WTC11 (cell line): ENCODE results near the gene GADL1. TPM values are rescaled to one million over a fixed set of nuclear protein-coding genes. Genes with fewer than 3 reads are reported as not detected.

Experiments used
- ATAC-seq: fragments of 200-7000 bp; cut with Tn5 transposase; 2 replicates; pipeline ENCODE4 v1.10.0; 2021; ENCODE audit warnings: mild to moderate bottlenecking, moderate library complexity
- CTCF ChIA-PET: fragments of 300-600 bp; sonication (Branson Sonifier 250); formaldehyde crosslinking; loops from one replicate; lab custom pipeline; 2021; ENCODE audit warnings: antibody characterized with exemption; lab: Charles Lee
- POLR2A ChIA-PET: fragments of 350-600 bp; sonication (Branson Sonifier 250); formaldehyde crosslinking; loops from one replicate; lab custom pipeline; 2021; ENCODE audit warnings: antibody characterized with exemption; lab: Charles Lee
- DNase-seq: peaks from one replicate; pipeline ENCODE4 v3.0.0; 2021; ENCODE audit warnings: low spot score
- H3K27ac Mint-ChIP-seq: 2 replicates; pipeline ENCODE4 v1.8.0; 2021; ENCODE audit warnings: mixed read lengths
- H3K27me3 Mint-ChIP-seq: 2 replicates; pipeline ENCODE4 v1.8.0; 2021; ENCODE audit warnings: low read depth, mild to moderate bottlenecking, moderate library complexity, mixed read lengths
- H3K36me3 Mint-ChIP-seq: 2 replicates; pipeline ENCODE4 v1.8.0; 2021; ENCODE audit warnings: mixed read lengths
- H3K4me1 Mint-ChIP-seq: 2 replicates; pipeline ENCODE4 v1.8.0; 2022; ENCODE audit warnings: mixed read lengths
- H3K4me3 Mint-ChIP-seq: 2 replicates; pipeline ENCODE4 v1.8.0; 2021; ENCODE audit warnings: mild to moderate bottlenecking, moderate library complexity, mixed read lengths
- H3K9me3 Mint-ChIP-seq: 2 replicates; pipeline ENCODE4 v1.8.0; 2021; ENCODE audit warnings: mixed read lengths
- ATF2 ChIP-seq: sonication (generic); formaldehyde crosslinking; IDR thresholded peaks from 2 replicates; pipeline ENCODE4 v1.8.1; 2022; ENCODE audit warnings: low read depth, missing genetic modification reagents, borderline replicate concordance
- ERG ChIP-seq: fragments of 250-450 bp; sonication (Bioruptor Pico); IDR thresholded peaks from 2 replicates; pipeline ENCODE4 v1.8.0; 2021; ENCODE audit warnings: mild to moderate bottlenecking
- FOXP1 ChIP-seq: sonication (generic); formaldehyde crosslinking; IDR thresholded peaks from 2 replicates; pipeline ENCODE4 v1.8.0; 2022; ENCODE audit warnings: missing genetic modification reagents, mild to moderate bottlenecking, moderate library complexity, borderline replicate concordance
- FOXP4 ChIP-seq: sonication (generic); formaldehyde crosslinking; IDR thresholded peaks from 2 replicates; pipeline ENCODE4 v1.8.0; 2022; ENCODE audit warnings: mild to moderate bottlenecking, missing genetic modification reagents
- IRF1 ChIP-seq: sonication (generic); formaldehyde crosslinking; IDR thresholded peaks from 2 replicates; pipeline ENCODE4 v1.8.0; 2023; ENCODE audit warnings: missing genetic modification reagents
- MXD4 ChIP-seq: fragments of 250-450 bp; sonication (Bioruptor Pico); IDR thresholded peaks from 2 replicates; pipeline ENCODE4 v1.8.0; 2021; ENCODE audit warnings: mild to moderate bottlenecking, moderate library complexity, borderline replicate concordance
- NFATC4 ChIP-seq: fragments of 250-450 bp; sonication (Bioruptor Pico); IDR thresholded peaks from 2 replicates; pipeline ENCODE4 v1.9.0; 2021; ENCODE audit warnings: mild to moderate bottlenecking
- NR3C1 ChIP-seq: sonication (generic); formaldehyde crosslinking; conservative IDR thresholded peaks from 2 replicates; pipeline ENCODE4 v1.8.1; 2023; ENCODE audit warnings: low read depth, mild to moderate bottlenecking, missing genetic modification reagents
- OVOL2 ChIP-seq: fragments of 250-450 bp; sonication (Bioruptor Pico); IDR thresholded peaks from 2 replicates; pipeline ENCODE4 v1.9.0; 2021; ENCODE audit warnings: mild to moderate bottlenecking, borderline replicate concordance
- PRRX2 ChIP-seq: fragments of 250-450 bp; sonication (Bioruptor Pico); IDR thresholded peaks from 2 replicates; pipeline ENCODE4 v1.8.0; 2021; ENCODE audit warnings: mild to moderate bottlenecking
- RELA ChIP-seq: sonication (generic); formaldehyde crosslinking; IDR thresholded peaks from 2 replicates; pipeline ENCODE4 v1.8.1; 2022; ENCODE audit warnings: missing genetic modification reagents, mild to moderate bottlenecking, borderline replicate concordance
- SOX15 ChIP-seq: fragments of 250-450 bp; sonication (Bioruptor Pico); IDR thresholded peaks from 2 replicates; pipeline ENCODE4 v1.9.0; 2021; ENCODE audit warnings: mild to moderate bottlenecking
- ZNF138 ChIP-seq: sonication (generic); formaldehyde crosslinking; conservative IDR thresholded peaks from 2 replicates; pipeline ENCODE4 v1.8.1; 2022; ENCODE audit warnings: mild to moderate bottlenecking, moderate library complexity, missing genetic modification reagents
- ZNF281 ChIP-seq: sonication (generic); formaldehyde crosslinking; IDR thresholded peaks from 2 replicates; pipeline ENCODE4 v1.8.0; 2023; ENCODE audit warnings: mild to moderate bottlenecking, missing genetic modification reagents
- ZNF671 ChIP-seq: fragments of 250-450 bp; sonication (Bioruptor Pico); IDR thresholded peaks from 2 replicates; pipeline ENCODE4 v1.8.0; 2021; ENCODE audit warnings: mild to moderate bottlenecking
- total RNA-seq: library from RNA; stranded (reverse); gene quantifications from 3 replicates; pipeline ENCODE4 v1.2.3, GENCODE V29; 2021

GADL1 gene
- total RNA-seq, 1 experiment from 2014 or later = 0.15 TPM

- TF ChIP-seq ZNF281 (CRISPR knock-in tag) = no peak
- no peak for TF ChIP-seq SOX15
- TF ChIP-seq ZNF671 = no peak
- TF ChIP-seq ERG (CRISPR knock-in tag) = no peak
- no peak for TF ChIP-seq ZNF138 (CRISPR knock-in tag)
- no peak for TF ChIP-seq IRF1 (CRISPR knock-in tag)
- TF ChIP-seq PRRX2 (CRISPR knock-in tag) = no peak
- no peak for TF ChIP-seq FOXP4
- TF ChIP-seq OVOL2 (CRISPR knock-in tag) = no peak
- TF ChIP-seq, all 79 proteins: peak for 0
Measured at GRCh38 chr3:30694668-30695067, 199.8 kb downstream of the GADL1 start (continued).

GRCh38 chr3:30694148-30694547 is 200.3 kb downstream of the GADL1 start:
- ATAC-seq (no peak), DNase-seq (no peak)
- ChIA-PET POLR2A (interaction anchor here (0.7 to 1.6 kb wide), 2 partner anchors 23 to 435 kb away, joined by 3 to 7 read pairs; no protein-coding TSS in a partner anchor), CTCF (interaction anchor here (1.0 to 4.9 kb wide), 13 partner anchors 13 to 559 kb away, joined by 3 to 18 read pairs (median 5); no protein-coding TSS in a partner anchor)
- no peak for TF ChIP-seq ERG (CRISPR knock-in tag)
- TF ChIP-seq MXD4 (CRISPR knock-in tag) = no peak
- TF ChIP-seq NR3C1 (CRISPR knock-in tag) = no peak
- TF ChIP-seq ATF2 = no peak
- no peak for TF ChIP-seq RELA (CRISPR knock-in tag)
- no peak for TF ChIP-seq NFATC4 (CRISPR knock-in tag)
- no peak for TF ChIP-seq FOXP1 (CRISPR knock-in tag)
- TF ChIP-seq ZNF671 = no peak
- Mint-ChIP-seq H3K4me1 (peaks cover 65% of the 10 kb centered on the region), H3K9me3 (0 out of 2 replicates have a peak, but pooled peaks cover 4% of the 10 kb centered on the region), H3K27ac (0 out of 2 replicates have a peak overlapping the region, but pooled peaks have one; percentile 32), H3K36me3 (peaks cover 37% of the 10 kb centered on the region), H3K27me3 (no peaks in the 10 kb centered on the region), H3K4me3 (no peak overlapping the region)
